ENCODE measurements around the gene ACAP3.

Gene ACAP3

DNA sequence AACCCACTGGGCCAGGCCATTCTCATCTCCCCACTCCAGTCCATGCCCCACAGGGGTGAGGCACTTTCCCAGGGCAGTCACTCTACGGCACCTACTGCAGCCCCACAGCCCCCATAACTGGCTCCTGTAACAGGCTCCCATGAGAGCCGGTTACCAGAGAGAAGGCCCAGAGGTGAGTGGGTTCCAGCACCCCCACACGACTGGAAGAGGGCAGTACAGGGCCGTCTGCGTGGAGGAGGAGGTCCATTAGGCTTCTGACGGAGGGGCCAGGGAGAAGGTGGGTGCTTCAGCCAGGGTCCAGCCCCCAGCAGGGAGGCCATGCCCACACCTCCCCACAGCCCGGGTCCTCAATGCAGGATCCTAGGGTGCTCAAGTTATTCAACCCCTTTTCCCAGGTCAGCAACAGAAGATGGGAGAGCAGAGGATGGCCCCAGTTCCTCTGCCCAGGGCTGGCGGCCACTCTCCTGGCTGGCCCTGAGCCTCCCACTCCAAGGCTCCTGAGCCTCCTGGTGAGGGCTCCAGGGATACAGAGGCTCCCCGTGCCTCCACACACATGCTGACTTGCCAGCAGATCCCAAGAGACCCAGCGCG, 1.6 kb downstream of the ACAP3 start:
- H3K27me3 ChIP-seq (ENCODE audit: insufficient read depth, low read length) = no peaks in the 10 kb centered on the region
- peaks cover 37% of the 10 kb centered on the region for H3K4me1 ChIP-seq (ENCODE audit: control insufficient read depth, insufficient read depth, low read length, unreplicated experiment)
- H3K79me2 ChIP-seq (ENCODE audit: control insufficient read depth, insufficient read depth, low read length, unreplicated experiment) = peaks cover 40% of the 10 kb centered on the region
- H2AFZ ChIP-seq (ENCODE audit: low read length, unreplicated experiment) = no peak overlapping the region
- peak overlapping the region; percentile 57 for H3K27ac ChIP-seq (ENCODE audit: low read depth, low read length)
- H3K36me3 ChIP-seq (ENCODE audit: insufficient read depth, low read length) = no peaks in the 10 kb centered on the region
- peak overlapping the region; percentile 99 for H3K4me3 ChIP-seq (ENCODE audit: low read depth, low read length)

DNA sequence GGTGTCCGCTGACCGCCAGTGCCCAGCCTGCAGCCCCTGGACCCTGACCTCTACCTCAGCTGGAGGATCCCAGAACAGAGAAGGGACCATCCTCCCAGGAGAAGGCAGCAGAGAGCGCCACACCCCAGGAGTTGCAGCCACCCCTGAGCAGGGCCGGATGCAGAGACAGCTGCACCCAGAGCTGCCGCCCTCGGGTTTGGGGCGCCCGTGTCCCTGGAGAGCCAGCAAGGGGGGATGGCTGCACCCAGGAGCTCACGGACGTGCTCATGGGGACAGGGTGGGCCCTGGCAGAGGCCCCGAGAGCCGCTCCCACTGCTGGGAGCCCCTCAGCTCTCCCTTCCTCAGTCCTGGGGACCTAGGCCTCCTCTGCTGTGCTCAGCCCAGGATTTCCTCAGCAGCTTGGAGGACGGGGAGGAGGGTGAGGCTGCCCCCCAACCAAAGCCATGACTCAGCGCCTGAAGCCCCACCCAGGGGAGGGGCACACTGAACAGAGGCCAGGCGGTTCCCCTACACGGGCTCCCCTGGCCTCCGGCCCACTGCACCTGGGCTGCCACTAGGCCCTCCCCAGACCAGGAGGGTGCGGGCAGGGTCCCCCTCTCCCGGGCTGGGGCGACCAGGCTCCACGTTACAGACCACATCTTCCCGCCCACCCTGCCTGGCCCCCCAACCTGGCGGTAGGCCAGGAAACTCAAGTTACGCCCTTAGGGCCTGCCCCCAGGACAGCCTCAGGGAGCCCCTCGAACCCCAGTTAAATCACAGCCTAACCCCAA, 2.2 kb downstream of the ACAP3 start:
- Histone ChIP-seq H3K4me3 (ENCODE audit: low read depth, low read length) (peak overlapping the region; percentile 99), H3K79me2 (ENCODE audit: control insufficient read depth, insufficient read depth, low read length, unreplicated experiment) (peaks cover 40% of the 10 kb centered on the region), H3K27me3 (ENCODE audit: insufficient read depth, low read length) (no peaks in the 10 kb centered on the region), H3K27ac (ENCODE audit: low read depth, low read length) (peak overlapping the region; percentile 57), H2AFZ (ENCODE audit: low read length, unreplicated experiment) (no peak overlapping the region), H3K4me1 (ENCODE audit: control insufficient read depth, insufficient read depth, low read length, unreplicated experiment) (peaks cover 37% of the 10 kb centered on the region), H3K36me3 (ENCODE audit: insufficient read depth, low read length) (no peaks in the 10 kb centered on the region)

DNA sequence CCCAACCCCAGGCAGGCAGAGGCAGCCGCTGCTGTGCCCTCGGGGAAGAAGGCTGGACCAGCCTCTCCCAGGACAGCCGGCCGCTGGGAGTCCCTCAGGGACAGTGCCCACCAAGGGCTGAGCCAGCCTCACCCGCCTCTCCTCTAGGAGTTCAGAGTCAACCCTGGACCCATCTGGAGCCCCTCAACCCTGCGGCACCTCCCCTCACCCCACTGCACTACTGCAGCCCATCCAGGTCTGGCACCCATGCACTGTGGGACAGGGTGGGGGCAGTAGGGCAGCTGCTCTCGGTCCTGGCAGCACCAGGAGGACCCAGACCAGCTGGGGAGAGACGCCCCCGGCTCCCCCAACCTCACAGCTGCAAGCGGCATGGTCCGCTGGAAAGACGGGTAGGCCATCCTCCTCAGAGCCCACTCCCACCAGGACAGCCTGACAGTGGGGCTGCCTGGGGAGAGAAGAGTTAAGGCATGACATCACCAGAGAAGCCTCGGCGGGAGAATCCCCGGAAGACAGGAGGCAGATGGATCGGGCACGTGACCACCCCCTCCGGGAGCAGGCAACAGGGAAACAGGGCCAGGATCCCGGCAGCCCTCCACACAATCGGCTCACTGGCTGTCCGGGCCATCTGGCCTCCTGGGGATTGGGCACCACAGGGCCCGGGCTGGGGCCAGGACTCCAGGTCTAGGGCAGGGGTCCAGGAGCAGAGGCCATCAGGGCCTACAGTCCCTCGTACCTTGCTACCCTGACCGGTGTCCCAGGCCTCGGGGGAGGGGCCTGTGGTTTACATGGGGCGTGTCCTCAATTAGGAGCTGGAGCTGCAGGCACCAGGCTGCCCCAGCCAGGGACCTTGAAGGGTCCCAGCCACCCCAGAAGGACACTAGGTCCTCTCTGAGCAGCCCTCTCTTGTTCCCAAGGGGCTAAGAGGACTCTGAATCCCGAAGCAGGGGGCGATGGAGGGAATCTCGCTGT, 3.1 kb downstream of the ACAP3 start:
- peak overlapping the region; percentile 57; the same call in 1 of the 2 replicates for H3K27ac ChIP-seq (ENCODE audit: low read depth, low read length)
- H3K27me3 ChIP-seq (ENCODE audit: insufficient read depth, low read length) = no peaks in the 10 kb centered on the region
- peak overlapping the region; percentile 25 for H2AFZ ChIP-seq (ENCODE audit: low read length, unreplicated experiment)
- H3K79me2 ChIP-seq (ENCODE audit: control insufficient read depth, insufficient read depth, low read length, unreplicated experiment) = peaks cover 38% of the 10 kb centered on the region
- H3K4me3 ChIP-seq (ENCODE audit: low read depth, low read length) = peak overlapping the region; percentile 99
- peaks cover 33% of the 10 kb centered on the region for H3K4me1 ChIP-seq (ENCODE audit: control insufficient read depth, insufficient read depth, low read length, unreplicated experiment)
- H3K36me3 ChIP-seq (ENCODE audit: insufficient read depth, low read length) = no peaks in the 10 kb centered on the region

DNA sequence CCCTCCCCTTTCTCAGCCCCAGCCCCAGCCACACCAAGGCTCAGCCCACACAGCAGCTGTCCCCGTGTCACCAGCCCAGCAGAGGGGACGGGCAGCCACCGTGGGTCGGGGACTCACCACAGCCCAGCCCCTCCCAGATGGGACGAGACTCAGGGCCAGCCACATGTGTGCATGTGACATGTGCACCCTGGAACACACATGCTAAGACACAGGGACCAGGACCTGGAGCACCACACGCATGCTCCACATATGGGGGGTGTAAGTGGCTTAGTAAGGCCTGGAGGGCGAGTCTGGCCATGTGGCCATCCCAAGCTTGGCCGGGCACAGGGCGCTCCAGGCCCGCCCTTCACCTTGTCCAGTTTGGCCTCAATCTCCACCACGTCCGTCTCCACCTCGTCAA, 4.0 kb downstream of the ACAP3 start:
- no peak overlapping the region for H3K27ac ChIP-seq (ENCODE audit: low read depth, low read length)
- peaks cover 28% of the 10 kb centered on the region for H3K4me1 ChIP-seq (ENCODE audit: control insufficient read depth, insufficient read depth, low read length, unreplicated experiment)
- H3K27me3 ChIP-seq (ENCODE audit: insufficient read depth, low read length) = no peaks in the 10 kb centered on the region
- H3K4me3 ChIP-seq (ENCODE audit: low read depth, low read length) = no peak overlapping the region
- H2AFZ ChIP-seq (ENCODE audit: low read length, unreplicated experiment) = no peak overlapping the region
- H3K36me3 ChIP-seq (ENCODE audit: insufficient read depth, low read length) = no peaks in the 10 kb centered on the region
- peaks cover 31% of the 10 kb centered on the region for H3K79me2 ChIP-seq (ENCODE audit: control insufficient read depth, insufficient read depth, low read length, unreplicated experiment)

DNA sequence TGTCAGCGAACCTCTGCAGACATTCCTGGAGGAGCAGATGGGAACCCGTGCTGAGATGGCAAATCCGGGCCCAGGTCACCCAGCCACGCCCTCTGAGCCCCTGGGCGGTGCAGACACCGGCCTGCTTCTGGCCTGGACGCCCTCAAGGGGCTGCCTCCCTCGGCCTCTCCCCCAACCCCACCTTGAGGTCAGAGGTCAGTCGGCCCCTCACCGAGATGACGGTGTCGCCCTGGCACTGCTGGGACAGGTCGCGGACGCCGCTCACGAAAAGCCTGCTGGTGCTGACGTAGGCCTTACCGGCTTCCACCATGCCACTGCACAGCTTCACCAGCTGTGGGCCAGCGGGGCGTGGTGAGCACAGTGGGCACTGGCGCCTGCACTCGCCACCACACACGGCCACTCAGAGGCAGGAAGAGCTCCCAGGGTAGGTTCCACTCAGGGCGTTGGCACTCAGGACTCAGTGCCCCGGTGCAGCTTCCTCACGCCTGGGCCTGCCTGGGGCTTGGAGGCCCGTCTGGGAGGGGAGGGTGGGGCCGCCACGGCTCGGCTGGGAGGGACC, 4.7 kb downstream of the ACAP3 start:
- H3K36me3 ChIP-seq (ENCODE audit: insufficient read depth, low read length) = no peaks in the 10 kb centered on the region
- no peak overlapping the region for H3K4me3 ChIP-seq (ENCODE audit: low read depth, low read length)
- H3K4me1 ChIP-seq (ENCODE audit: control insufficient read depth, insufficient read depth, low read length, unreplicated experiment) = peaks cover 28% of the 10 kb centered on the region
- H3K79me2 ChIP-seq (ENCODE audit: control insufficient read depth, insufficient read depth, low read length, unreplicated experiment) = peaks cover 31% of the 10 kb centered on the region
- no peak overlapping the region for H3K27ac ChIP-seq (ENCODE audit: low read depth, low read length)
- H2AFZ ChIP-seq (ENCODE audit: low read length, unreplicated experiment) = no peak overlapping the region
- H3K27me3 ChIP-seq (ENCODE audit: insufficient read depth, low read length) = no peaks in the 10 kb centered on the region

DNA sequence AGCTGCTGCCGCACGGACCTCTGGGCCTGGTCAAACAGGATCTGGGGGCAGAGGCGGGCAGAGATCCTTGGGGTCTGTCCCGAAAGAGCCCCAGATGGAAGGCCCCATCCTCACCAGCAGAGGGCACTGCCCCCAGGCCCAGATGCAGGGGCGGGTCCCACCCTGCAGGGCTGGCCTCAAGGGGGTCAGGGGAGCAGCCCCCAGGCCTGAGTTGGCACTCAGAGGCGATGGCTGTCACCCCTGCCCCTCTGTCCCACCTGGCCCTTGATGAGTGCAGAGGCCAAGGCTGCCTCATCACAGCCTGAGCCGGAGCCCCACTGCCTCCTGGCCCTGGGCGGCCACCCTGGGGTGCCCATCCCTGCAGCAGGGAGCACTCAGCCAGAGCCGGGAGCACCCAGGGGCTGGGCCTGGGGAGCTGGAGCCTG, 5.7 kb downstream of the ACAP3 start:
- H2AFZ ChIP-seq (ENCODE audit: low read length, unreplicated experiment) = no peak overlapping the region
- H3K36me3 ChIP-seq (ENCODE audit: insufficient read depth, low read length) = no peaks in the 10 kb centered on the region
- peaks cover 29% of the 10 kb centered on the region for H3K79me2 ChIP-seq (ENCODE audit: control insufficient read depth, insufficient read depth, low read length, unreplicated experiment)
- no peaks in the 10 kb centered on the region for H3K27me3 ChIP-seq (ENCODE audit: insufficient read depth, low read length)
- H3K27ac ChIP-seq (ENCODE audit: low read depth, low read length) = no peak overlapping the region
- H3K4me3 ChIP-seq (ENCODE audit: low read depth, low read length) = no peak overlapping the region
- peaks cover 27% of the 10 kb centered on the region for H3K4me1 ChIP-seq (ENCODE audit: control insufficient read depth, insufficient read depth, low read length, unreplicated experiment)

DNA sequence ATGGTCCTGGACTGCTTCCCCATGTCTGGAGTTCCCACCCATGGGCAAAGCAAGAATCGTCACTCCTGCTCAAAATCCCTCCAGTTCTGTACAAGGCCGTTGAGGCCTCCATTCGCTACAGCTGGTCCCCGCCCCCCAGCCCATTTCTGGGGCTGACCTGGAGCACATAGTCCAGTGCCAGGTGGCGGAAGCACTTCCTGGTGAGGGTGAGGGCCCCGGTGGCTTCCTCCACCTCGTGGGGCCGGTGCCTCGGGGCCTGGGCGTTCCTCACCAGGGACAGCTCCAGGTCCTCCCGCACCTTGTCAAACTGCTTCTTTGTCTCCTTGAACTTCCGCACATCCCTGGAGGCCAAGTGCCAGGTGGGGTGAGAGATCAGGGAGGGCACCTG, 7.4 kb downstream of the ACAP3 start:
- Histone ChIP-seq H3K27me3 (ENCODE audit: insufficient read depth, low read length) (no peaks in the 10 kb centered on the region), H3K27ac (ENCODE audit: low read depth, low read length) (no peak overlapping the region), H3K4me1 (ENCODE audit: control insufficient read depth, insufficient read depth, low read length, unreplicated experiment) (peaks cover 10% of the 10 kb centered on the region), H3K79me2 (ENCODE audit: control insufficient read depth, insufficient read depth, low read length, unreplicated experiment) (peaks cover 15% of the 10 kb centered on the region), H3K36me3 (ENCODE audit: insufficient read depth, low read length) (no peaks in the 10 kb centered on the region), H3K4me3 (ENCODE audit: low read depth, low read length) (no peak overlapping the region), H2AFZ (ENCODE audit: low read length, unreplicated experiment) (no peak overlapping the region)

DNA sequence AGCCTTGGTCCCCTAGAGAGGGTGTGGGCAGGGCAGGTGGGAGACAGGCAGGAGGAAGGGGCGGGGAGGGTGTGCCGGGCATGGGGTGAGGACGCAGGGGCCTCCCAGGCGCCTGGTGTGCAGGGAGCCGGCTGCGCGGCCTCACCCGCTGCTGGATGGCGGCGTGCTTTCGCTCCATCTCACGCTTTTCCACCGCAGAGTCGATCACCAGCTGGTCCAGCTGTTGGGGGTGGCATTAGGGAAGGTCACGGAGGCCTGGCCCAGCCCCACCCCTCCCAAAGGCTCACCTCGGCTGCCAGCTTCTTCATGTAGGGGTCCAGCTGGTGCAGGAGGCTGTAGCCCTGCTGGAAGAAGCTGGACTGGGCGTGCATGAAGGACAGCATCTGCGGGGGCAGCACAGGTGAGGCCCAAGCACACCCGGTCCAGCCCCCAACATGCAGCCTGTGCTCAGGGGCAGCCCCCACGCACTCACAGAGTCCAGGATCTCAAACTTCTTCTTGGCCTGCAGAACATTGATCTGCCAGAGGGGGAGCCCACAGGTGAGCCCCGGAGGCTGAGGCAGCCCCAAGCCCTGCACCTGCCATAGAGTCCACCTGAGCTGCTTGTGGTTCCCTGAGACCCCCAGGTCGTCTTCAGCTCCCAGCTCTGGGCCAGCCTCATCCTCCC, 7.9 kb downstream of the ACAP3 start:
- Histone ChIP-seq H3K27ac (ENCODE audit: low read depth, low read length) (no peak overlapping the region), H3K27me3 (ENCODE audit: insufficient read depth, low read length) (no peaks in the 10 kb centered on the region), H2AFZ (ENCODE audit: low read length, unreplicated experiment) (no peak overlapping the region), H3K4me1 (ENCODE audit: control insufficient read depth, insufficient read depth, low read length, unreplicated experiment) (peaks cover 5% of the 10 kb centered on the region), H3K36me3 (ENCODE audit: insufficient read depth, low read length) (no peaks in the 10 kb centered on the region), H3K4me3 (ENCODE audit: low read depth, low read length) (no peak overlapping the region), H3K79me2 (ENCODE audit: control insufficient read depth, insufficient read depth, low read length, unreplicated experiment) (peaks cover 15% of the 10 kb centered on the region)

DNA sequence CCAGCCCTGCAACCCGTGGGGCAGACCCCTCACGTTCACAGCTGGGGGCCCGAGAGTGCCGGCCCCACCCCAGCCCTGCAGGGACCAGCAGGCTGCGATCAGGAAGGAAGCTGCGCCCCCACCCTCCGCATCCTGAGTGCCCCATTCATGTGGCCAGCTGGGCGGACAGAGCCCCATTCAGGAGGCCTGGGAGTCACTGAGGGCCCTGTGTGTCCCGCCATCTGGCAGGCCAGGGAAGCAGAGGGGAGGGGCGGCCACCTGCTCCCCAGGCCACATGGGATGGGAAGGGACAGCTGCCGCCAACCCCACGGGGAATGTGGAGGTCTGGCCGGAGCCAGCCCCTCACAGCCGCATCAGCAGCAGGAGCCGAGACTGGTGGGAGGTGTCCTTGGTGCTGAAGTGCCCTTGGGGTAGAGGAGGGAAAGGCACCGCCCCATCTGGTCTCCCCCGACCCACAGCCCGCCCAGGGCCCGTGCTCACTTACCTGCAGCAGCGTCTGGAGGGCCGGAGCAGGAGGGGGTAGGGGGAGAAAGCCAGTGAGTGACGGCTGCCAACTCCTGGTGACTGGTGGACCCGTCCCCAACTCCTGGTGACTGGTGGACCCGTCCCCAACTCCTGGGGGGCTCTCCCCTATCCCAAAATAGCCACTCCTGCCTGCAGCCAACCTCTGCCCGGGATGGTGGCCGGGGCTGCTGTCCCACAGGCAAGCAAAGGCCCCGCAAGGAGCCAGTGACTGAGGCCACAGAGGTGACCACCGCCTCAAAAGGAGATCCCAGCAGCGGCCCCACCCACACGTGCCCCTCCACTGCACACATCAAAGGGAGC, 8.7 kb downstream of the ACAP3 start:
- H3K27ac ChIP-seq (ENCODE audit: low read depth, low read length) = no peak overlapping the region
- H3K79me2 ChIP-seq (ENCODE audit: control insufficient read depth, insufficient read depth, low read length, unreplicated experiment) = peaks cover 11% of the 10 kb centered on the region
- H3K4me3 ChIP-seq (ENCODE audit: low read depth, low read length) = no peak overlapping the region
- no peaks in the 10 kb centered on the region for H3K36me3 ChIP-seq (ENCODE audit: insufficient read depth, low read length)
- no peak overlapping the region for H2AFZ ChIP-seq (ENCODE audit: low read length, unreplicated experiment)
- H3K4me1 ChIP-seq (ENCODE audit: control insufficient read depth, insufficient read depth, low read length, unreplicated experiment) = no peaks in the 10 kb centered on the region
- no peaks in the 10 kb centered on the region for H3K27me3 ChIP-seq (ENCODE audit: insufficient read depth, low read length)

All from ACC112 (cell line).